HL-60 (cell line): ENCODE measurements around the gene ZMIZ1.

Experiments
- GABPA ChIP-seq: IDR thresholded peaks from 2 replicates; pipeline ENCODE4 v1.6.1; 2012; ENCODE audit warnings: low read depth
- POLR2AphosphoS5 ChIP-seq: IDR thresholded peaks from 2 replicates; pipeline ENCODE4 v1.6.1; 2012; ENCODE audit warnings: low read depth
- TF ChIP-seq, protein P1 (sequence below): IDR thresholded peaks from one replicate; pipeline ENCODE4 v1.5.1; 2011; ENCODE audit warnings: low read length, control low read depth, inconsistent platforms; ENCODE audit not compliant: insufficient read depth
- TF ChIP-seq, protein P2 (sequence below): IDR thresholded peaks from 2 replicates; pipeline ENCODE4 v1.6.1; 2012; ENCODE audit warnings: low read depth; ENCODE audit not compliant: insufficient replicate concordance

DNA sequence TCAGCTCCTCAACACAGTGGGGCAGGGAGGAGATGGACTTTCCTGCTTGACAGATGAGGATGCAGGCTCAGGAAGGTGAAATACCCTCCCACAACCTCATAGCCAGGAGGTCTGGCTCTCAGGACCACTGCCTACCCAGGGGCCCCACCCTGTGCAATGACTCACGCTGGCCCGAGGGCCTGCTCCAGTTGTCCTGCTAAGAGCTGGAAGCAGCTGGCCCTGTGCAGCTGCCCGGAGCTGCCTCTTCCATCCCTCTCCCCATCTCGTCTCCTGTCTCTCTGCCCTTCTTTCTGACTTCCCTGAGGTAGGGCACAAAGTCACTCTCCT, 123.9 kb downstream of the ZMIZ1 start:
- TF ChIP-seq POLR2AphosphoS5: no peak
- TF ChIP-seq, protein P1, sequence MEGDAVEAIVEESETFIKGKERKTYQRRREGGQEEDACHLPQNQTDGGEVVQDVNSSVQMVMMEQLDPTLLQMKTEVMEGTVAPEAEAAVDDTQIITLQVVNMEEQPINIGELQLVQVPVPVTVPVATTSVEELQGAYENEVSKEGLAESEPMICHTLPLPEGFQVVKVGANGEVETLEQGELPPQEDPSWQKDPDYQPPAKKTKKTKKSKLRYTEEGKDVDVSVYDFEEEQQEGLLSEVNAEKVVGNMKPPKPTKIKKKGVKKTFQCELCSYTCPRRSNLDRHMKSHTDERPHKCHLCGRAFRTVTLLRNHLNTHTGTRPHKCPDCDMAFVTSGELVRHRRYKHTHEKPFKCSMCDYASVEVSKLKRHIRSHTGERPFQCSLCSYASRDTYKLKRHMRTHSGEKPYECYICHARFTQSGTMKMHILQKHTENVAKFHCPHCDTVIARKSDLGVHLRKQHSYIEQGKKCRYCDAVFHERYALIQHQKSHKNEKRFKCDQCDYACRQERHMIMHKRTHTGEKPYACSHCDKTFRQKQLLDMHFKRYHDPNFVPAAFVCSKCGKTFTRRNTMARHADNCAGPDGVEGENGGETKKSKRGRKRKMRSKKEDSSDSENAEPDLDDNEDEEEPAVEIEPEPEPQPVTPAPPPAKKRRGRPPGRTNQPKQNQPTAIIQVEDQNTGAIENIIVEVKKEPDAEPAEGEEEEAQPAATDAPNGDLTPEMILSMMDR: no peak
- no peak for TF ChIP-seq GABPA
- TF ChIP-seq, protein P2, sequence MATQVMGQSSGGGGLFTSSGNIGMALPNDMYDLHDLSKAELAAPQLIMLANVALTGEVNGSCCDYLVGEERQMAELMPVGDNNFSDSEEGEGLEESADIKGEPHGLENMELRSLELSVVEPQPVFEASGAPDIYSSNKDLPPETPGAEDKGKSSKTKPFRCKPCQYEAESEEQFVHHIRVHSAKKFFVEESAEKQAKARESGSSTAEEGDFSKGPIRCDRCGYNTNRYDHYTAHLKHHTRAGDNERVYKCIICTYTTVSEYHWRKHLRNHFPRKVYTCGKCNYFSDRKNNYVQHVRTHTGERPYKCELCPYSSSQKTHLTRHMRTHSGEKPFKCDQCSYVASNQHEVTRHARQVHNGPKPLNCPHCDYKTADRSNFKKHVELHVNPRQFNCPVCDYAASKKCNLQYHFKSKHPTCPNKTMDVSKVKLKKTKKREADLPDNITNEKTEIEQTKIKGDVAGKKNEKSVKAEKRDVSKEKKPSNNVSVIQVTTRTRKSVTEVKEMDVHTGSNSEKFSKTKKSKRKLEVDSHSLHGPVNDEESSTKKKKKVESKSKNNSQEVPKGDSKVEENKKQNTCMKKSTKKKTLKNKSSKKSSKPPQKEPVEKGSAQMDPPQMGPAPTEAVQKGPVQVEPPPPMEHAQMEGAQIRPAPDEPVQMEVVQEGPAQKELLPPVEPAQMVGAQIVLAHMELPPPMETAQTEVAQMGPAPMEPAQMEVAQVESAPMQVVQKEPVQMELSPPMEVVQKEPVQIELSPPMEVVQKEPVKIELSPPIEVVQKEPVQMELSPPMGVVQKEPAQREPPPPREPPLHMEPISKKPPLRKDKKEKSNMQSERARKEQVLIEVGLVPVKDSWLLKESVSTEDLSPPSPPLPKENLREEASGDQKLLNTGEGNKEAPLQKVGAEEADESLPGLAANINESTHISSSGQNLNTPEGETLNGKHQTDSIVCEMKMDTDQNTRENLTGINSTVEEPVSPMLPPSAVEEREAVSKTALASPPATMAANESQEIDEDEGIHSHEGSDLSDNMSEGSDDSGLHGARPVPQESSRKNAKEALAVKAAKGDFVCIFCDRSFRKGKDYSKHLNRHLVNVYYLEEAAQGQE: no peak
